ENCODE results near the gene TMED10.
"Not testable (repeated sequence)": the region's sequence is repeated elsewhere in the genome, so short reads cannot be mapped to it uniquely, and the experiment has no call there.

TMED10 gene

DNA sequence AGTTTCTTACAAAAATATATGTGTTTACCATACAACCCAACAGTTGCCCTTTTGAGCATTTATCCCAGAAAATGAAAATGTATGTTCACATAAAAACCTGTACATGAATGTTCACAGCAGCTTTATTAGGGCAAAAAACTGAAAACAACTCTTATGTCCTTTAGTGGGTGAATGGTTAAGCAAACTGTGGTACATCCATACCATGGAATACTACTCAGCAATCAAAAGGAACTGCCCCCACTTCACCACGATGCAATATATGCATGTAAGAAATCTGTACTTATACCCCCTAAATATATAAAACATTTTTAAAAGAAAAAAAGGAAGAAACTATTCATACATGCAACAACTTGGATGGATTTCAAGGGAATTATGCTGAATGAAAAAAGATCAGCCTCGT, 42.8 kb downstream of the TMED10 start:
- DNase-seq (ENCODE audit: low read depth) = no peak
- H3K4me3 ChIP-seq (ENCODE audit: low read depth, low read length) = no peak overlapping the region
- TF ChIP-seq, protein P1, sequence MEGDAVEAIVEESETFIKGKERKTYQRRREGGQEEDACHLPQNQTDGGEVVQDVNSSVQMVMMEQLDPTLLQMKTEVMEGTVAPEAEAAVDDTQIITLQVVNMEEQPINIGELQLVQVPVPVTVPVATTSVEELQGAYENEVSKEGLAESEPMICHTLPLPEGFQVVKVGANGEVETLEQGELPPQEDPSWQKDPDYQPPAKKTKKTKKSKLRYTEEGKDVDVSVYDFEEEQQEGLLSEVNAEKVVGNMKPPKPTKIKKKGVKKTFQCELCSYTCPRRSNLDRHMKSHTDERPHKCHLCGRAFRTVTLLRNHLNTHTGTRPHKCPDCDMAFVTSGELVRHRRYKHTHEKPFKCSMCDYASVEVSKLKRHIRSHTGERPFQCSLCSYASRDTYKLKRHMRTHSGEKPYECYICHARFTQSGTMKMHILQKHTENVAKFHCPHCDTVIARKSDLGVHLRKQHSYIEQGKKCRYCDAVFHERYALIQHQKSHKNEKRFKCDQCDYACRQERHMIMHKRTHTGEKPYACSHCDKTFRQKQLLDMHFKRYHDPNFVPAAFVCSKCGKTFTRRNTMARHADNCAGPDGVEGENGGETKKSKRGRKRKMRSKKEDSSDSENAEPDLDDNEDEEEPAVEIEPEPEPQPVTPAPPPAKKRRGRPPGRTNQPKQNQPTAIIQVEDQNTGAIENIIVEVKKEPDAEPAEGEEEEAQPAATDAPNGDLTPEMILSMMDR (conservative IDR thresholded peaks at IDR 0.05; ENCODE audit: low read depth, low read length) = no peak

DNA sequence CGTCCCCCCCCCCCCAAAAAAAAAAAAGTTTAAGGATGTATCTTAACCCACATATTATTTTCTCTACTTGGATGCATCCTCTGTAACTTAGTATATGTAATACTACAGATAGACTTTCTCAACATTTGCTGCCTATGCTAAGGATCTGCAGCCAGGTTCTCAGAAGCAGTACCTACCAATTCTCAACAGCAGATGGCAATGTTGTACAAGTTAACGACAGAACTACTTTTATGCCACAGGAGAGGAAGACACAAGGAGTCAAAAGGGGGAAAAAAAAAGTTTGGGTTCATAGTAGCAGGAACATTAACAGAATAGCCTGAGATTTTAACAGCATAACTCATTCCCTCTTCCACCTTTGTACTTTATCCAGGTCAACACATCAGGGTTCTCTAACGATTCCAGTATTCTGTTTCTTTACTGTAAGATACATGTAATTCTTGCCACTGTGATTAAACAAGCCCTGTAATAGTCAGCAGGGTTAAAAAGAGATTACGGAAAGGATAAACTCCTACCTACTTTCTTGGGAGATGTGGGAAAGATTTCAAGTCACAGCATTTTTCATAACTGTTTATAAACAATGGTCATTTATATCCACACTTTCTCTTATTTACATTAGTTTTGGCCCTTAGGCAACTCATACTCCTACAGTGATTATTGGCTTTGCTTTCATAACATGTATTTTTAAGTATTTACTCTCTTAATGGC, 43.9 kb downstream of the TMED10 start:
- TF ChIP-seq, protein P1 (conservative IDR thresholded peaks at IDR 0.05; ENCODE audit: low read depth, low read length) = peak; percentile 70
- peak; percentile 88 for DNase-seq (ENCODE audit: low read depth)
- no peak overlapping the region for H3K4me3 ChIP-seq (ENCODE audit: low read depth, low read length)

GRCh38 chr14:75128596-75128990, 47.8 kb downstream of the TMED10 start:
- TF ChIP-seq, protein P1 (conservative IDR thresholded peaks at IDR 0.05; ENCODE audit: low read depth, low read length) = no peak
- DNase-seq (ENCODE audit: low read depth) = no peak
- H3K4me3 ChIP-seq (ENCODE audit: low read depth, low read length) = no peak overlapping the region

GRCh38 chr14:75127903-75128595, 48.4 kb downstream of the TMED10 start:
- no peak for DNase-seq (ENCODE audit: low read depth)
- TF ChIP-seq, protein P1 (conservative IDR thresholded peaks at IDR 0.05; ENCODE audit: low read depth, low read length) = no peak
- H3K4me3 ChIP-seq (ENCODE audit: low read depth, low read length) = peak overlapping the region; percentile 85

DNA sequence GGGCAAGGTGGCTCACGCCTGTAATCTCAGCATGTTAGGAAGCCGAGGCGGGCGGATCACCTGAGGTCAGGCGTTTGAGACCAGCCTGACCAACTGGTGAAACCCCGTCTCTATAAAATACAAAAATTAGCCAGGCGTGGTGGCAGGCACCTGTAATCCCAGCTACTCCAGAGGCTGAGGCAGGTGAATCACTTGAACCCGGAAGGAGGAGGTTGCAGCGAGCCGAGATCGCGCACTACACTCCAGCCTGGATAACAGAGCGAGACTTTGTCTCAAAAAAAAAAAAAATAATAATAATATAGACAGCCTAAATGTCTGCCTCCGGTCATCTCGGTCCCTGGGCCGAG, 49.0 kb downstream of the TMED10 start:
- peak overlapping the region; percentile 85 for H3K4me3 ChIP-seq (ENCODE audit: low read depth, low read length)
- not testable (repeated sequence) for DNase-seq (ENCODE audit: low read depth)

DNA sequence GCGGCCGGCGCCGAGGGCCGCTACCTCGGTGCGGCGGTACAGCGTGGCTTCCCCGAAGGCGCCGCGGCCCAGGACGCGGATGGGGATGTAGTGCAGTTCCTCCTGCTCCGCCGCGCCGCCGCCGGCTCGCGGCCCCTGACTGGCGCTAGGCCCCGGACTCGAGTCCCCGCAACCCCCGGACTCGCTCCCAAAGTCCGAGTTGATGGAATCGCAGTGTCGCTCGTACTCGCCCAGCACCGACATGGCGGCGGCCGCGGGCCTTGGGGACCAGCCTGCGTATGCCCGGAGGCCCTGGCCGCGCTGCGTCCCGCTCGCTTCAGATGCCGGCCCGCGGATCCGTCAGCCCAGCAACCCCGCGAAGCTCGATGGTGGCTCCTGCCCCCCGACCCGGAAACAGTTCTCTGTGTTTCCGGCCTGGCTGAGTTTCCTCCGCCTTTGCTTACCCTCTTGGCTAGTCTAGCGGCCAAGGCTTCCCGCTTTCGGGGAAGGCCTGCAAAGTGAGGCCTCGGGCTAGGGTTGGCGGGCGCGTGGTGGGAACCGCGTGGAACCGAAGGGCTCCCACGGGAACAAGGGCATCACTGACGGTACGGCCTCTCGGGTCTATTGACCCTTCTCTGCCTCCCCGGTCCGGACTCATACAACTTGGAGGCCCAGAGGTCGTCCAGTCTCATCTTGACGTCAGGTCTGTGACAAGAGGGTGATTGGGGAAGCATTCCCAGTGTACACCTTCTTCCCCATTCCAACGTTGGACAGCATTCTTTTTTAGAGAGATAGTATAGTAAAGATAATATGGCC, 49.5 kb downstream of the TMED10 start, which contains the start of gene NEK9:
NEK9 (minus strand) TSS at position 370 of the 795 bp plus-strand sequence; CDS start at position 243, 127 bp downstream.
- peak within 1 kb of the TSS; percentile 85 for H3K4me3 ChIP-seq (ENCODE audit: low read depth, low read length)
- DNase-seq (ENCODE audit: low read depth) = peak; percentile 88
- TF ChIP-seq, protein P1 (conservative IDR thresholded peaks at IDR 0.05; ENCODE audit: low read depth, low read length) = no peak

DNA sequence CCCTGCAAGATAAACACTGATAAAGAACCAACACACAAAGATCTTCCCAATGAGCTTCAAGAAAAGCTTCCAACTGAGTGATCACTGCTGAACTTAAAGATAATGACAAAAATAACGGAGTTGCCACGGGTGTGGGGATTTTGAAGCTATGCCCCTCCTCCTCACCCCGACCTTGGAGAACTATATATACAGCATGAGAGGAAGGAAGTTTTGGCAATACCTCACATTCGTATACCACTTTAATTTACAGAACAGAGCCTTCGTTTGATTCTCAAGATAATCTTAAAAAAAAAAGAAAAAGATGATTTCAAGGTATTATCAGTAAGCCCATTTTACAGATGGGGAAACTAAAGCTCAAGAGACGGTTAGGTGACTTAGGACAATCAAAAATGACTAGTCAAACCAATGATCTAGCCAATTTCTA, 50.3 kb downstream of the TMED10 start:
- no peak for DNase-seq (ENCODE audit: low read depth)
- TF ChIP-seq, protein P1 (conservative IDR thresholded peaks at IDR 0.05; ENCODE audit: low read depth, low read length) = no peak
- H3K4me3 ChIP-seq (ENCODE audit: low read depth, low read length) = peak overlapping the region; percentile 85

Measured in choroid plexus epithelial cell (primary cell).